NOMO-1 treated with DMSO at 0.1 percent for 48 hours (cell line): ENCODE data around the gene FGF7.
A peak's percentile ranks its signal among the peaks of the same experiment; 100 is the strongest.
"Not testable (repeated sequence)": the region's sequence is repeated elsewhere in the genome, so short reads cannot be mapped to it uniquely, and the experiment has no call there.

ENCODE experiments used
- DNase-seq: peaks from one replicate; lab custom pipeline; 2025; ENCODE audit not compliant: unreplicated experiment; lab: John Stamatoyannopoulos, UW

Gene FGF7

GRCh38 chr15:49492830-49493229, 69.8 kb downstream of the FGF7 start:
- peak; percentile 62 for DNase-seq

- no peak for DNase-seq
Observed at GRCh38 chr15:49494842-49495241, 71.8 kb downstream of the FGF7 start.

GRCh38 chr15:49495993-49496753, 73.1 kb downstream of the FGF7 start:
- no peak for DNase-seq

- DNase-seq = no peak
Observed at GRCh38 chr15:49501586-49501985, 78.5 kb downstream of the FGF7 start.

- no peak for DNase-seq
Observed at GRCh38 chr15:49506341-49506740, 83.3 kb downstream of the FGF7 start.

- no peak for DNase-seq
Observed at GRCh38 chr15:49507261-49507660, 84.2 kb downstream of the FGF7 start.

GRCh38 chr15:49512739-49513138, 89.7 kb downstream of the FGF7 start:
- DNase-seq = not testable (repeated sequence)

GRCh38 chr15:49521802-49522201, 98.8 kb downstream of the FGF7 start:
- no peak for DNase-seq

- DNase-seq = no peak
Observed at GRCh38 chr15:49528289-49528688, 105.2 kb downstream of the FGF7 start.

- DNase-seq = no peak
Observed at GRCh38 chr15:49530092-49530491, 107.0 kb downstream of the FGF7 start.
